Measurements from ENCODE around the gene AGAP1. TPM values are rescaled to one million over a fixed set of nuclear protein-coding genes. Genes with fewer than 3 reads are reported as not detected.

AGAP1 gene
- total RNA-seq, 1 donor from 2014 or later, result 3.8 TPM

- intact Hi-C loops (cut with micrococcal nuclease), result no loop called here
- Mint-ChIP-seq H3K4me3 (no peak overlapping the region), H3K4me1 (peaks cover under 1% of the 10 kb centered on the region), H3K27ac (no peak overlapping the region), H3K36me3 (ENCODE audit: low read depth) (no peaks in the 10 kb centered on the region), H3K27me3 (peaks cover 23% of the 10 kb centered on the region), H3K9me3 (peaks cover 4% of the 10 kb centered on the region)
- no peak for DNase-seq
Observed at GRCh38 chr2:235506997-235507615, 13.3 kb downstream of the AGAP1 start.

- Mint-ChIP-seq H3K36me3 (ENCODE audit: low read depth) (no peaks in the 10 kb centered on the region), H3K27ac (no peak overlapping the region), H3K9me3 (peaks cover 4% of the 10 kb centered on the region), H3K4me1 (no peaks in the 10 kb centered on the region), H3K27me3 (peaks cover 16% of the 10 kb centered on the region), H3K4me3 (no peak overlapping the region)
- intact Hi-C loops (cut with micrococcal nuclease), result no loop called here
- no peak for DNase-seq
Observed at GRCh38 chr2:235507928-235508327, 14.1 kb downstream of the AGAP1 start.

DNA sequence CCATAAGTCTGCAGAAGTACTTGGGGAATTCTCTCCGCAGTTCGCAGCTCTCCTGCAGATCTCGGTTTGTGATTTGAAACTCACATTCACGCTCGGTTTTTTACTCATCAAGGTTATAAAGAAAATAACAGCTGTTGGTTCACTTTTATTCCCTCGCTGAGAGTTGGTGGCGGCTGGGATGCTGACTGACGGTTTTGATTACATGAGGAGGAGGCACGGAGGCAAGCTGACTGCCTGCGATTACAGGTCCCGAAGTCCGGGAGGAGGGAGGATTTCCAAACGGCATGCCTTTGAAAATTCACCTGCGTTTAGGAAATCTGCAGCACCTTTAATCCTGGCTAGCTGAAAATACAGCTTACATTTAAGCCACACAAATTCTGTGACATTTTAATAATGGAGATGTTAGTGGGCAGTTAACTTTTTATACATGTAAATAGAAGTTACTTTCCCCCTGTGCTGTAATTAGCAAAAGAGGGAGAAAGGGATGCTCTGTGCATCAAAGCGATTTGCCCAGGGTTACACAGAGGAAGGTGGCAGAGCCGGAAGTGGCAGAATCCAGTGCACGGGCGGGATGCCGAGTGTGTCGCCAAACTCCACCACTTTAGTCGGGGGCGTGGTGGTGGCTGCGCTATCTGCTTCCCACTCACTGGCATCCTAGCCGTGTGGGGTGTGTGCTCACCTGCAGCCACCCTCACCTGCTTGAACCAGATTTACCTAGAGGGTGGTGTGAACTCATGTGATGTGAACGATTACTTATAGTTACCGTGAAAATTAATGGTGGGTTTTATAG, 14.7 kb downstream of the AGAP1 start:
- intact Hi-C loops (cut with micrococcal nuclease), result no loop called here
- Mint-ChIP-seq H3K4me1 (no peaks in the 10 kb centered on the region), H3K27me3 (peaks cover 12% of the 10 kb centered on the region)

GRCh38 chr2:235510318-235510717, 16.5 kb downstream of the AGAP1 start:
- no peaks in the 10 kb centered on the region for H3K36me3 Mint-ChIP-seq (ENCODE audit: low read depth)
- peaks cover 4% of the 10 kb centered on the region for H3K9me3 Mint-ChIP-seq
- no peak overlapping the region for H3K4me3 Mint-ChIP-seq
- DNase-seq, result no peak
- peaks cover 2% of the 10 kb centered on the region for H3K27me3 Mint-ChIP-seq
- H3K27ac Mint-ChIP-seq, result no peak overlapping the region
- intact Hi-C loops (cut with micrococcal nuclease), result no loop called here
- no peaks in the 10 kb centered on the region for H3K4me1 Mint-ChIP-seq

More for the DNA sequence above, 14.7 kb downstream of the AGAP1 start:
- Mint-ChIP-seq H3K27ac (no peak overlapping the region), H3K4me3 (no peak overlapping the region), H3K36me3 (ENCODE audit: low read depth) (no peaks in the 10 kb centered on the region), H3K9me3 (peaks cover 4% of the 10 kb centered on the region)
- DNase-seq, result no peak

- no peak for DNase-seq
Observed at GRCh38 chr2:235511187-235511661, 17.4 kb downstream of the AGAP1 start.

GRCh38 chr2:235511751-235512698, 18.2 kb downstream of the AGAP1 start:
- H3K36me3 Mint-ChIP-seq (ENCODE audit: low read depth), result no peaks in the 10 kb centered on the region
- H3K27ac Mint-ChIP-seq, result no peak overlapping the region
- no peak overlapping the region for H3K4me3 Mint-ChIP-seq
- peaks cover 4% of the 10 kb centered on the region for H3K9me3 Mint-ChIP-seq
- H3K27me3 Mint-ChIP-seq, result no peaks in the 10 kb centered on the region
- no peak for DNase-seq
- no peaks in the 10 kb centered on the region for H3K4me1 Mint-ChIP-seq
- intact Hi-C loops (cut with micrococcal nuclease), result no loop called here

More at GRCh38 chr2:235511187-235511661, 17.4 kb downstream of the AGAP1 start:
- Mint-ChIP-seq H3K27me3 (no peaks in the 10 kb centered on the region), H3K9me3 (peaks cover 4% of the 10 kb centered on the region), H3K4me1 (no peaks in the 10 kb centered on the region), H3K36me3 (ENCODE audit: low read depth) (no peaks in the 10 kb centered on the region), H3K27ac (no peak overlapping the region), H3K4me3 (no peak overlapping the region)
- intact Hi-C loops (cut with micrococcal nuclease), result no loop called here

DNA sequence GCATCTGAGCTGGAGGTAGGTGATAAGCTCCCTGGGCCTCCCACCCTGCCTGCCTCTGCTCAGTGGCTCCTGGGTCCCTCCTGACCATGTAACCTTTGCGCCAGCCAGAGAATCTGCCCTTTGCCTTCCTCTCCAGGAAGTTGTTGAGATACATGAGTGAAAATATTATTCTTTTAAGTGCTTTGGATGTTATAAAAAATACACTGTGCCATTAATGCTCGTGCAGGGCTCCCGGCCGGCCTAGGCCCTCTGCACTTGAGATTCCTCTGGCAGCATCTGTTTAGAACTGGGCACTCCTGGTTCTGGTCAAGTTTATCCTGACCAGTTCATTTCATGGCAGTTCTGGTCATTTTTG, 18.8 kb downstream of the AGAP1 start:
- H3K27ac Mint-ChIP-seq, result no peak overlapping the region
- H3K4me3 Mint-ChIP-seq, result no peak overlapping the region
- no peaks in the 10 kb centered on the region for H3K36me3 Mint-ChIP-seq (ENCODE audit: low read depth)
- peaks cover 4% of the 10 kb centered on the region for H3K9me3 Mint-ChIP-seq
- H3K27me3 Mint-ChIP-seq, result no peaks in the 10 kb centered on the region
- no peak for DNase-seq
- intact Hi-C loops (cut with micrococcal nuclease), result no loop called here
- H3K4me1 Mint-ChIP-seq, result no peaks in the 10 kb centered on the region

DNA sequence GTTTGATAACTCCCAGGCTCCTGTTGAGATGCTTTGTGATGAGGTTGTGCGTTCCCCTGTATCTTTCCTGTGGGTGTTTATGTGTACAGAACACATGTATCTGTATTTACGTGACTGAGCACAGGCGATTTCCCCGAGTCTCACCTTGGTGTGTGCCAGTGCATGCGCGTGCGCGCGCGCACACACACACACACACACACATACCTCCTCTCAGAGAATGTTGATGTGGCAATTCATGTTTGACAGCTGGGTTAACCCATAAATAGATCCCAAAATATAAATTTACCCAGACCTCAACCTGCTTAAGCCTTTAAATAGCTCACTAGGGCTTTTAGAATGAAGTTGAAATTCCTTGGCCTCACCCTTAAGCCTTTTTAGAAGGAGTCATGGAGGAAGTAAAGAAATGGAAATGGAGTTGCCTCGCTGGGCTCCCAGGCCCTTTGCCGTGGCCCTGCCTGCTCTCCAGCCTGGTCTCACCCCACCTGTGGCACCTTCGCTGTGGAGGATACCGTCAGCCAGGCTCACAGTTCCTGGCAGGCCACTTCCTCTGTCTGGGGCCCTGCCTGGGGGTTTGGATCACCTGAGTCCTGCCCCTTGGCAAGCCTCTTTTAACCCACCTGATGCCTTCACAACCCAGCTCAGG, 20.3 kb downstream of the AGAP1 start:
- no peaks in the 10 kb centered on the region for H3K27me3 Mint-ChIP-seq
- H3K27ac Mint-ChIP-seq, result no peak overlapping the region
- H3K36me3 Mint-ChIP-seq (ENCODE audit: low read depth), result no peaks in the 10 kb centered on the region
- DNase-seq, result no peak
- intact Hi-C loops (cut with micrococcal nuclease), result no loop called here
- H3K9me3 Mint-ChIP-seq, result peaks cover 4% of the 10 kb centered on the region
- no peak overlapping the region for H3K4me3 Mint-ChIP-seq
- no peaks in the 10 kb centered on the region for H3K4me1 Mint-ChIP-seq

- Mint-ChIP-seq H3K36me3 (ENCODE audit: low read depth) (no peaks in the 10 kb centered on the region), H3K4me3 (no peak overlapping the region), H3K27me3 (no peaks in the 10 kb centered on the region), H3K4me1 (no peaks in the 10 kb centered on the region), H3K9me3 (peaks cover 4% of the 10 kb centered on the region), H3K27ac (no peak overlapping the region)
- no peak for DNase-seq
- intact Hi-C loops (cut with micrococcal nuclease), result no loop called here
Observed at GRCh38 chr2:235514627-235515363, 21.0 kb downstream of the AGAP1 start.

- Mint-ChIP-seq H3K4me1 (no peaks in the 10 kb centered on the region), H3K36me3 (ENCODE audit: low read depth) (no peaks in the 10 kb centered on the region), H3K27me3 (no peaks in the 10 kb centered on the region), H3K4me3 (no peak overlapping the region), H3K27ac (no peak overlapping the region), H3K9me3 (peaks cover 2% of the 10 kb centered on the region)
- no peak for DNase-seq
- intact Hi-C loops (cut with micrococcal nuclease), result no loop called here
Observed at GRCh38 chr2:235515364-235515742, 21.5 kb downstream of the AGAP1 start.

DNA sequence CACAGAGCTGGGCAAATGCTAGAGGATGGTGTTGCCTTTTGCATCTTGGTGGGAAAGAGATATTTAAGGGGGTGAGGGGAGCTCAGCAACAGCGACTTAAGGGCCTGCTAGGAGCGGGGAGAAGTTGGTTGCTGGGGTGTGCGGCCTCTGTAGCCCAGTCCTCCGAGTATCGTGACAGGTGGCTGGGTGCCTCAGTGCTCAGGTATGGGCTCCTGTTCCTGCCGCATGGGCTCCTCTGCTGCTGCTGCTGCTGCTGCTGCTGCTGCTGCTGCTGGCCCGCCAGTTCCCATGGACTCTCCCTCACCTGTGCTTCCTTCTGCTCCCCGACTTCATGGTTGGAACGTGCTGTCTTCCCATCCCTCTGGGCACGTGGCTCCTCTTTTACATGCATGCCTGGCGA, 22.0 kb downstream of the AGAP1 start:
- no peak for DNase-seq
- H3K9me3 Mint-ChIP-seq, result no peaks in the 10 kb centered on the region
- no peaks in the 10 kb centered on the region for H3K36me3 Mint-ChIP-seq (ENCODE audit: low read depth)
- H3K27ac Mint-ChIP-seq, result no peak overlapping the region
- H3K4me1 Mint-ChIP-seq, result no peaks in the 10 kb centered on the region
- no peak overlapping the region for H3K4me3 Mint-ChIP-seq
- H3K27me3 Mint-ChIP-seq, result no peaks in the 10 kb centered on the region
- intact Hi-C loops (cut with micrococcal nuclease), result no loop called here

DNA sequence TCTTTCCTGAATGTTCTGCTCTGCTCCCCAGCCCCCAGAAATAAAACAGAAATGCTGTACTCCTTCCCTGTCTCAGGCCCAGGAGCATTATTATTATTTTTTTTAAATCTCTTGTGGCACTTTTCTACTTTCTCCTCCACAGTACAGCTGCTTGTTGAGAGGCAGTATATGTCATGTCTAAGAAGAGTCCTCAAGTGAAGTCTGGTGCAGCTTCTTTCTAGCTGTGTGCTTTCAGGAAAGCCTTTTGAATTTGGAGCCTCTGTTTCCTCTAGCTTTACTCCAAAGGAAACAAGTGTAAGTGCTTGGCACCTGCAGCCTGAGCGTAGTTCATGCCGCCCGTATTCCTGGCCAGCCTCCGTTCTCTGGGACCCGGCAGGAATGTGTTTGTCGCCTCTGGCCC, 22.4 kb downstream of the AGAP1 start:
- Mint-ChIP-seq H3K27me3 (no peaks in the 10 kb centered on the region), H3K27ac (no peak overlapping the region), H3K4me1 (no peaks in the 10 kb centered on the region), H3K36me3 (ENCODE audit: low read depth) (no peaks in the 10 kb centered on the region), H3K9me3 (no peaks in the 10 kb centered on the region), H3K4me3 (no peak overlapping the region)
- intact Hi-C loops (cut with micrococcal nuclease), result no loop called here
- no peak for DNase-seq

Data from activated CD4-positive, alpha-beta T cell treated with anti-CD3 and anti-CD28 coated beads, Interleukin-2, amount 10 ng/mL, durations not matched to agents 24 days and 14 days (primary cell).